WTC11 (cell line): ENCODE results near the gene KLHL40. TPM values are rescaled to one million over a fixed set of nuclear protein-coding genes. Genes with fewer than 3 reads are reported as not detected.

Experiments
- ATAC-seq: fragments of 200-7000 bp; cut with Tn5 transposase; 2 replicates; pipeline ENCODE4 v1.10.0; 2021; ENCODE audit warnings: mild to moderate bottlenecking, moderate library complexity
- CTCF ChIA-PET: fragments of 300-600 bp; sonication (Branson Sonifier 250); formaldehyde crosslinking; loops from one replicate; lab custom pipeline; 2021; ENCODE audit warnings: antibody characterized with exemption; lab: Charles Lee
- POLR2A ChIA-PET: fragments of 350-600 bp; sonication (Branson Sonifier 250); formaldehyde crosslinking; loops from one replicate; lab custom pipeline; 2021; ENCODE audit warnings: antibody characterized with exemption; lab: Charles Lee
- DNase-seq: peaks from one replicate; pipeline ENCODE4 v3.0.0; 2021; ENCODE audit warnings: low spot score
- H3K27ac Mint-ChIP-seq: 2 replicates; pipeline ENCODE4 v1.8.0; 2021; ENCODE audit warnings: mixed read lengths
- H3K27me3 Mint-ChIP-seq: 2 replicates; pipeline ENCODE4 v1.8.0; 2021; ENCODE audit warnings: low read depth, mild to moderate bottlenecking, moderate library complexity, mixed read lengths
- H3K36me3 Mint-ChIP-seq: 2 replicates; pipeline ENCODE4 v1.8.0; 2021; ENCODE audit warnings: mixed read lengths
- H3K4me1 Mint-ChIP-seq: 2 replicates; pipeline ENCODE4 v1.8.0; 2022; ENCODE audit warnings: mixed read lengths
- H3K4me3 Mint-ChIP-seq: 2 replicates; pipeline ENCODE4 v1.8.0; 2021; ENCODE audit warnings: mild to moderate bottlenecking, moderate library complexity, mixed read lengths
- H3K9me3 Mint-ChIP-seq: 2 replicates; pipeline ENCODE4 v1.8.0; 2021; ENCODE audit warnings: mixed read lengths
- ARID4B ChIP-seq: sonication (generic); formaldehyde crosslinking; IDR thresholded peaks from 2 replicates; pipeline ENCODE4 v1.8.0; 2023; ENCODE audit warnings: missing genetic modification reagents, mild to moderate bottlenecking, borderline replicate concordance
- ATF3 ChIP-seq: sonication (generic); formaldehyde crosslinking; conservative IDR thresholded peaks from 2 replicates; pipeline ENCODE4 v1.8.1; 2022; ENCODE audit warnings: mild to moderate bottlenecking, missing genetic modification reagents
- CREB1 ChIP-seq: sonication (generic); formaldehyde crosslinking; IDR thresholded peaks from 2 replicates; pipeline ENCODE4 v1.8.0; 2023; ENCODE audit warnings: mild to moderate bottlenecking, missing genetic modification reagents
- E2F1 ChIP-seq: sonication (generic); formaldehyde crosslinking; IDR thresholded peaks from 2 replicates; pipeline ENCODE4 v1.8.0; 2022; ENCODE audit warnings: mild to moderate bottlenecking, missing genetic modification reagents
- HMGA2 ChIP-seq: fragments of 250-450 bp; sonication (Bioruptor Pico); IDR thresholded peaks from 2 replicates; pipeline ENCODE4 v1.4.0; 2021; ENCODE audit warnings: mild to moderate bottlenecking, moderate library complexity
- JAZF1 ChIP-seq: fragments of 250-450 bp; sonication (Bioruptor Pico); IDR thresholded peaks from 2 replicates; pipeline ENCODE4 v1.9.0; 2021; ENCODE audit warnings: moderate library complexity, mild to moderate bottlenecking, inconsistent platforms
- NFATC4 ChIP-seq: fragments of 250-450 bp; sonication (Bioruptor Pico); IDR thresholded peaks from 2 replicates; pipeline ENCODE4 v1.9.0; 2021; ENCODE audit warnings: mild to moderate bottlenecking
- PRRX2 ChIP-seq: fragments of 250-450 bp; sonication (Bioruptor Pico); IDR thresholded peaks from 2 replicates; pipeline ENCODE4 v1.8.0; 2021; ENCODE audit warnings: mild to moderate bottlenecking
- SP1 ChIP-seq: sonication (generic); formaldehyde crosslinking; conservative IDR thresholded peaks from 2 replicates; pipeline ENCODE4 v1.8.1; 2022; ENCODE audit warnings: missing genetic modification reagents
- USF1 ChIP-seq: sonication (generic); formaldehyde crosslinking; IDR thresholded peaks from 2 replicates; pipeline ENCODE4 v1.8.0; 2022; ENCODE audit warnings: mild to moderate bottlenecking, missing genetic modification reagents
- ZNF121 ChIP-seq: sonication (generic); formaldehyde crosslinking; IDR thresholded peaks from 2 replicates; pipeline ENCODE4 v1.8.0; 2023; ENCODE audit warnings: missing genetic modification reagents
- ZNF416 ChIP-seq: fragments of 250-450 bp; sonication (Bioruptor Pico); IDR thresholded peaks from 2 replicates; pipeline ENCODE4 v1.9.0; 2021; ENCODE audit warnings: mild to moderate bottlenecking, inconsistent platforms
- total RNA-seq: library from RNA; stranded (reverse); gene quantifications from 3 replicates; pipeline ENCODE4 v1.2.3, GENCODE V29; 2021
- TF ChIP-seq, protein P1 (sequence below): sonication (generic); formaldehyde crosslinking; IDR thresholded peaks from 2 replicates; pipeline ENCODE4 v1.8.1; 2023; ENCODE audit warnings: mild to moderate bottlenecking, missing genetic modification reagents
- TF ChIP-seq, protein P2 (sequence below): sonication (generic); formaldehyde crosslinking; IDR thresholded peaks from 2 replicates; pipeline ENCODE4 v1.8.1; 2023; ENCODE audit warnings: mild to moderate bottlenecking, missing genetic modification reagents
- TF ChIP-seq, protein P3 (sequence below): sonication (generic); formaldehyde crosslinking; IDR thresholded peaks from 2 replicates; pipeline ENCODE4 v1.8.0; 2023; ENCODE audit warnings: mild to moderate bottlenecking, missing genetic modification reagents

The KLHL40 gene
- total RNA-seq, 1 experiment from 2014 or later, result not detected

GRCh38 chr3:42709621-42710020 is 24.3 kb downstream of the KLHL40 start (continued):
- TF ChIP-seq, protein P1, sequence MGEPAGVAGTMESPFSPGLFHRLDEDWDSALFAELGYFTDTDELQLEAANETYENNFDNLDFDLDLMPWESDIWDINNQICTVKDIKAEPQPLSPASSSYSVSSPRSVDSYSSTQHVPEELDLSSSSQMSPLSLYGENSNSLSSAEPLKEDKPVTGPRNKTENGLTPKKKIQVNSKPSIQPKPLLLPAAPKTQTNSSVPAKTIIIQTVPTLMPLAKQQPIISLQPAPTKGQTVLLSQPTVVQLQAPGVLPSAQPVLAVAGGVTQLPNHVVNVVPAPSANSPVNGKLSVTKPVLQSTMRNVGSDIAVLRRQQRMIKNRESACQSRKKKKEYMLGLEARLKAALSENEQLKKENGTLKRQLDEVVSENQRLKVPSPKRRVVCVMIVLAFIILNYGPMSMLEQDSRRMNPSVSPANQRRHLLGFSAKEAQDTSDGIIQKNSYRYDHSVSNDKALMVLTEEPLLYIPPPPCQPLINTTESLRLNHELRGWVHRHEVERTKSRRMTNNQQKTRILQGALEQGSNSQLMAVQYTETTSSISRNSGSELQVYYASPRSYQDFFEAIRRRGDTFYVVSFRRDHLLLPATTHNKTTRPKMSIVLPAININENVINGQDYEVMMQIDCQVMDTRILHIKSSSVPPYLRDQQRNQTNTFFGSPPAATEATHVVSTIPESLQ, result no peak
- TF ChIP-seq ZNF121, result no peak
- TF ChIP-seq, all 79 proteins: peak for 0

DNA sequence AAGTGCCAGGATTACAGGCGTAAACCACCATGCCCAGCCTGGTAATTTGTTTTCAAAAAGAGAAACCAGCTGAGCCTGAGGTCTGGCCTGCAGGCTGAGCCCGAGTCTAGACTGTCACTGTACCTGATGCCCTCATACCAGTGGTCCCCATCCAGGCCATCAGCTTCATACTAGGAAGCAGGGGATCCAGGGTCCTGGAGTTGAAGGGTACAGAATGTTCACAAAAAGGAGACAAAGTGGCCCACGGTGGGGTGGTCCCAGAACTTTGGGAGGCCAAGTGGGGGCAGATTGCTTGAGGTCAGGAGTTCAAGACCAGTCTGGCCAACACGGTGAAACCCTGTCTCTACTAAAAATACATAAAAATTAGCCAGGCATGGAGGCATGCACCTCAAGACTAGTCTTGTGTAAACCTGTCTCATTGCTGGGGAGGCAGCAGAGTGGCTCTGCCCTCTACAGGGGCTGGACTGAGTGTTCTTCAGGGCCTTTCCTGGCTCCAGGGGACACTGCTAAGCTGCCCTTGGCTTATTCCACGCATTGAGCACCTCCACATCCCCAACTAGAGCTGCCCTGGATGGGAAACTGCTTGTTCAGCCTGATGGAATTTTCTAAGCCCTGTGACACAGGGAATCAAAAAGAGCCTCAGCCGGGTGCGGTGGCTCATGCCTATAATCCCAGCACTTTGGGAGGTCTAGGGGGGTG is 25.1 kb downstream of the KLHL40 start:
- Mint-ChIP-seq H3K4me1 (no peaks in the 10 kb centered on the region), H3K27ac (no peak overlapping the region; the same call in 1 of the 2 replicates), H3K27me3 (no peaks in the 10 kb centered on the region), H3K4me3 (no peak overlapping the region), H3K9me3 (no peaks in the 10 kb centered on the region), H3K36me3 (no peaks in the 10 kb centered on the region)
- TF ChIP-seq ZNF416 (no peak), CREB1 (CRISPR knock-in tag) (no peak), ARID4B (CRISPR knock-in tag) (no peak), HMGA2 (CRISPR knock-in tag) (no peak), ATF3 (CRISPR knock-in tag) (no peak), USF1 (CRISPR knock-in tag) (no peak), NFATC4 (no peak), JAZF1 (CRISPR knock-in tag) (no peak), SP1 (no peak), E2F1 (no peak), PRRX2 (CRISPR knock-in tag) (no peak)
- TF ChIP-seq, protein P2, sequence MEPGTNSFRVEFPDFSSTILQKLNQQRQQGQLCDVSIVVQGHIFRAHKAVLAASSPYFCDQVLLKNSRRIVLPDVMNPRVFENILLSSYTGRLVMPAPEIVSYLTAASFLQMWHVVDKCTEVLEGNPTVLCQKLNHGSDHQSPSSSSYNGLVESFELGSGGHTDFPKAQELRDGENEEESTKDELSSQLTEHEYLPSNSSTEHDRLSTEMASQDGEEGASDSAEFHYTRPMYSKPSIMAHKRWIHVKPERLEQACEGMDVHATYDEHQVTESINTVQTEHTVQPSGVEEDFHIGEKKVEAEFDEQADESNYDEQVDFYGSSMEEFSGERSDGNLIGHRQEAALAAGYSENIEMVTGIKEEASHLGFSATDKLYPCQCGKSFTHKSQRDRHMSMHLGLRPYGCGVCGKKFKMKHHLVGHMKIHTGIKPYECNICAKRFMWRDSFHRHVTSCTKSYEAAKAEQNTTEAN, result no peak
- TF ChIP-seq, protein P3, sequence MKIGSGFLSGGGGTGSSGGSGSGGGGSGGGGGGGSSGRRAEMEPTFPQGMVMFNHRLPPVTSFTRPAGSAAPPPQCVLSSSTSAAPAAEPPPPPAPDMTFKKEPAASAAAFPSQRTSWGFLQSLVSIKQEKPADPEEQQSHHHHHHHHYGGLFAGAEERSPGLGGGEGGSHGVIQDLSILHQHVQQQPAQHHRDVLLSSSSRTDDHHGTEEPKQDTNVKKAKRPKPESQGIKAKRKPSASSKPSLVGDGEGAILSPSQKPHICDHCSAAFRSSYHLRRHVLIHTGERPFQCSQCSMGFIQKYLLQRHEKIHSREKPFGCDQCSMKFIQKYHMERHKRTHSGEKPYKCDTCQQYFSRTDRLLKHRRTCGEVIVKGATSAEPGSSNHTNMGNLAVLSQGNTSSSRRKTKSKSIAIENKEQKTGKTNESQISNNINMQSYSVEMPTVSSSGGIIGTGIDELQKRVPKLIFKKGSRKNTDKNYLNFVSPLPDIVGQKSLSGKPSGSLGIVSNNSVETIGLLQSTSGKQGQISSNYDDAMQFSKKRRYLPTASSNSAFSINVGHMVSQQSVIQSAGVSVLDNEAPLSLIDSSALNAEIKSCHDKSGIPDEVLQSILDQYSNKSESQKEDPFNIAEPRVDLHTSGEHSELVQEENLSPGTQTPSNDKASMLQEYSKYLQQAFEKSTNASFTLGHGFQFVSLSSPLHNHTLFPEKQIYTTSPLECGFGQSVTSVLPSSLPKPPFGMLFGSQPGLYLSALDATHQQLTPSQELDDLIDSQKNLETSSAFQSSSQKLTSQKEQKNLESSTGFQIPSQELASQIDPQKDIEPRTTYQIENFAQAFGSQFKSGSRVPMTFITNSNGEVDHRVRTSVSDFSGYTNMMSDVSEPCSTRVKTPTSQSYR (CRISPR knock-in tag), result no peak
- ATAC-seq (no peak), DNase-seq (peak; percentile 5)
- CTCF ChIA-PET, result interaction anchor here (0.6 to 2.4 kb wide), 14 partner anchors 9 to 129 kb away, joined by 3 to 14 read pairs (median 4); no protein-coding TSS in a partner anchor
- POLR2A ChIA-PET, result no interaction called here
